Keratinocyte (primary cell): ENCODE measurements around the gene SYT11.

Experiments
- EZH2 ChIP-seq: IDR thresholded peaks from one replicate; pipeline ENCODE4 v1.6.1; 2012; ENCODE audit warnings: inconsistent platforms, mild to moderate bottlenecking, low read length, moderate library complexity
- TF ChIP-seq, protein P1 (sequence below), 3 experiments: IDR thresholded peaks in 1 of 3; conservative IDR thresholded peaks in 1 of 3; optimal IDR thresholded peaks in 1 of 3; 2 replicates in 2 of 3; 3 replicates in 1 of 3; pipeline versions ENCODE3 to v1.5.1; 2011; ENCODE audit warnings: low read length in 3 of 3, mild to moderate bottlenecking in 3 of 3, moderate library complexity in 2 of 3, control low read depth in 1 of 3, inconsistent platforms in 1 of 3; ENCODE audit not compliant: insufficient read depth in 2 of 3; ENCODE audit errors: extremely low read depth in 1 of 3

DNA sequence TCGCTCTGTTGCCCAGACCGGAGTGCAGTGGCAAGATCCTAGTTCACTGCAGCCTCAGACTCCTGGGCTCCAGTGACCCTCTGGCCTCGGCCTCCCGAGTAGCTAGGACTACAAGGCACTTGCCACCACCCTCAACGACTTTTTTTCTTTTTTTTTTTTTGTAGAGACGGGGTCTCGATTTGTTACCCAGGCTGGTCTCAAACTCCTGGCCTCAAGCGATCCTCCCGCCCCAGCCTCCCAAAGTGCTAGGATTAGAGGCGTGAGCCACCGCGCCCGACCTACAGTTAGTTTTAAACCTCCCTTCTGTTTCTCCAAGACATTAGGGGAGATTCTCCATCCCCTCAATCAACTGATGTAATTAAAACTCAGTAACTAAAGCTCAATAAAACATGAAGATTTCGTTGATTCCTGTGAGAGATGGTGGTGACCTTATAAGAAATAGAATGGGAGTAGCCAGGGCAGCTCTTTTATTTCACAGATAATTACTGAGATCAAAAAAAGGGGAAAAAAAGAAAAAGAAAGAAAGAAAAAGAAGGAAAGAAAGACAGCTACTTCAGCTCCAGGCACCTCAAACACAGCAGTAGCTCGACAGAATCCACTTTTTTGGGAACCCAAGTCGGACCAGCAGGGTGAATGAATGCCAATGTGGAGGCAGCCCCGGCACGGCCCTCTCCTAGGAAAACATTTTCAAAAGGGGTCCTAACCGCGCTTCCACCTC lies 3.0 kb upstream of the SYT11 start:
- TF ChIP-seq, protein P1, sequence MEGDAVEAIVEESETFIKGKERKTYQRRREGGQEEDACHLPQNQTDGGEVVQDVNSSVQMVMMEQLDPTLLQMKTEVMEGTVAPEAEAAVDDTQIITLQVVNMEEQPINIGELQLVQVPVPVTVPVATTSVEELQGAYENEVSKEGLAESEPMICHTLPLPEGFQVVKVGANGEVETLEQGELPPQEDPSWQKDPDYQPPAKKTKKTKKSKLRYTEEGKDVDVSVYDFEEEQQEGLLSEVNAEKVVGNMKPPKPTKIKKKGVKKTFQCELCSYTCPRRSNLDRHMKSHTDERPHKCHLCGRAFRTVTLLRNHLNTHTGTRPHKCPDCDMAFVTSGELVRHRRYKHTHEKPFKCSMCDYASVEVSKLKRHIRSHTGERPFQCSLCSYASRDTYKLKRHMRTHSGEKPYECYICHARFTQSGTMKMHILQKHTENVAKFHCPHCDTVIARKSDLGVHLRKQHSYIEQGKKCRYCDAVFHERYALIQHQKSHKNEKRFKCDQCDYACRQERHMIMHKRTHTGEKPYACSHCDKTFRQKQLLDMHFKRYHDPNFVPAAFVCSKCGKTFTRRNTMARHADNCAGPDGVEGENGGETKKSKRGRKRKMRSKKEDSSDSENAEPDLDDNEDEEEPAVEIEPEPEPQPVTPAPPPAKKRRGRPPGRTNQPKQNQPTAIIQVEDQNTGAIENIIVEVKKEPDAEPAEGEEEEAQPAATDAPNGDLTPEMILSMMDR (optimal IDR thresholded peaks at IDR 0.05 in 1 of 3, IDR thresholded peaks at IDR 0.05 in 1 of 3, conservative IDR thresholded peaks at IDR 0.05 in 1 of 3; ENCODE audit: extremely low read depth in 1 of 3, insufficient read depth in 2 of 3, low read length in 3 of 3) = no peak
- TF ChIP-seq EZH2 = no peak
